Measurements from ENCODE around the gene FGR. TPM values are rescaled to one million over a fixed set of nuclear protein-coding genes. Genes with fewer than 3 reads are reported as not detected.

The FGR gene
- total RNA-seq, 1 donor from 2014 or later = not detected

GRCh38 chr1:27633640-27634176 is 1.3 kb downstream of the FGR start:
- Histone ChIP-seq H3K4me3 (peak overlapping the region; percentile 44), H3F3A (ENCODE audit: low read depth) (no peaks in the 10 kb centered on the region)
- H3K27ac Mint-ChIP-seq = no peak overlapping the region

GRCh38 chr1:27633298-27633610 is 1.7 kb downstream of the FGR start:
- Histone ChIP-seq H3K4me3 (no peak overlapping the region), H4K20me1 (ENCODE audit: low read depth) (no peaks in the 10 kb centered on the region), H3F3A (ENCODE audit: low read depth) (no peaks in the 10 kb centered on the region), H2AFZ (replicated peaks) (no peak overlapping the region), H3K27ac (no peak overlapping the region), H3K79me2 (ENCODE audit: low read depth) (no peaks in the 10 kb centered on the region), H3K9ac (no peak overlapping the region), H3K9me3 (ENCODE audit: low read depth) (no peaks in the 10 kb centered on the region), H3K4me2 (no peak overlapping the region), H3K36me3 (no peaks in the 10 kb centered on the region), H3K4me1 (peaks cover 4% of the 10 kb centered on the region), H3K27me3 (peaks cover 55% of the 10 kb centered on the region)
- Mint-ChIP-seq H3K27ac (no peak overlapping the region), H3K36me3 (no peaks in the 10 kb centered on the region), H3K27me3 (ENCODE audit: insufficient read depth, low read depth) (peaks cover 20% of the 10 kb centered on the region), H3K4me1 (peaks cover 68% of the 10 kb centered on the region), H3K4me3 (peak overlapping the region; percentile 74), H3K9me3 (no peaks in the 10 kb centered on the region)
- no peak for DNase-seq (ENCODE audit: low spot score)
- TF ChIP-seq, protein P1, sequence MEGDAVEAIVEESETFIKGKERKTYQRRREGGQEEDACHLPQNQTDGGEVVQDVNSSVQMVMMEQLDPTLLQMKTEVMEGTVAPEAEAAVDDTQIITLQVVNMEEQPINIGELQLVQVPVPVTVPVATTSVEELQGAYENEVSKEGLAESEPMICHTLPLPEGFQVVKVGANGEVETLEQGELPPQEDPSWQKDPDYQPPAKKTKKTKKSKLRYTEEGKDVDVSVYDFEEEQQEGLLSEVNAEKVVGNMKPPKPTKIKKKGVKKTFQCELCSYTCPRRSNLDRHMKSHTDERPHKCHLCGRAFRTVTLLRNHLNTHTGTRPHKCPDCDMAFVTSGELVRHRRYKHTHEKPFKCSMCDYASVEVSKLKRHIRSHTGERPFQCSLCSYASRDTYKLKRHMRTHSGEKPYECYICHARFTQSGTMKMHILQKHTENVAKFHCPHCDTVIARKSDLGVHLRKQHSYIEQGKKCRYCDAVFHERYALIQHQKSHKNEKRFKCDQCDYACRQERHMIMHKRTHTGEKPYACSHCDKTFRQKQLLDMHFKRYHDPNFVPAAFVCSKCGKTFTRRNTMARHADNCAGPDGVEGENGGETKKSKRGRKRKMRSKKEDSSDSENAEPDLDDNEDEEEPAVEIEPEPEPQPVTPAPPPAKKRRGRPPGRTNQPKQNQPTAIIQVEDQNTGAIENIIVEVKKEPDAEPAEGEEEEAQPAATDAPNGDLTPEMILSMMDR (IDR thresholded peaks at IDR 0.05) = no peak
- no peak for TF ChIP-seq EZH2 (IDR thresholded peaks at IDR 0.05)
- TF ChIP-seq EZH2phosphoT487 (IDR thresholded peaks at IDR 0.05) = no peak

More at GRCh38 chr1:27633640-27634176, 1.3 kb downstream of the FGR start:
- TF ChIP-seq EZH2 (IDR thresholded peaks at IDR 0.05) (no peak), EZH2phosphoT487 (IDR thresholded peaks at IDR 0.05) (no peak)
- TF ChIP-seq, protein P1 (IDR thresholded peaks at IDR 0.05) = no peak
- Mint-ChIP-seq H3K4me3 (peak overlapping the region; percentile 74), H3K27me3 (ENCODE audit: insufficient read depth, low read depth) (peaks cover 20% of the 10 kb centered on the region), H3K36me3 (no peaks in the 10 kb centered on the region), H3K9me3 (no peaks in the 10 kb centered on the region), H3K4me1 (peaks cover 63% of the 10 kb centered on the region)
- H3K4me2 ChIP-seq = peak overlapping the region; percentile 80
- no peak overlapping the region for H2AFZ ChIP-seq (replicated peaks)
- peaks cover 55% of the 10 kb centered on the region for H3K27me3 ChIP-seq
- DNase-seq (ENCODE audit: low spot score) = no peak
- H3K9ac ChIP-seq = no peak overlapping the region
- no peaks in the 10 kb centered on the region for H3K9me3 ChIP-seq (ENCODE audit: low read depth)
- H3K79me2 ChIP-seq (ENCODE audit: low read depth) = no peaks in the 10 kb centered on the region
- H3K27ac ChIP-seq = no peak overlapping the region
- H3K4me1 ChIP-seq = peaks cover 4% of the 10 kb centered on the region
- H3K36me3 ChIP-seq = no peaks in the 10 kb centered on the region
- no peaks in the 10 kb centered on the region for H4K20me1 ChIP-seq (ENCODE audit: low read depth)

GRCh38 chr1:27632387-27633297 is 2.3 kb downstream of the FGR start:
- Histone ChIP-seq H3K9me3 (ENCODE audit: low read depth) (no peaks in the 10 kb centered on the region), H3K9ac (no peak overlapping the region), H3K36me3 (no peaks in the 10 kb centered on the region), H3F3A (ENCODE audit: low read depth) (no peaks in the 10 kb centered on the region), H3K4me1 (peaks cover 4% of the 10 kb centered on the region), H4K20me1 (ENCODE audit: low read depth) (no peaks in the 10 kb centered on the region), H2AFZ (replicated peaks) (no peak overlapping the region), H3K27ac (no peak overlapping the region), H3K27me3 (peaks cover 55% of the 10 kb centered on the region), H3K4me3 (no peak overlapping the region), H3K79me2 (ENCODE audit: low read depth) (no peaks in the 10 kb centered on the region), H3K4me2 (no peak overlapping the region)
- Mint-ChIP-seq H3K27me3 (ENCODE audit: insufficient read depth, low read depth) (peaks cover 18% of the 10 kb centered on the region), H3K4me3 (peak overlapping the region; percentile 57), H3K36me3 (no peaks in the 10 kb centered on the region), H3K4me1 (peaks cover 64% of the 10 kb centered on the region), H3K9me3 (no peaks in the 10 kb centered on the region), H3K27ac (peak overlapping the region; percentile 82)
- TF ChIP-seq, protein P1 (IDR thresholded peaks at IDR 0.05) = no peak
- no peak for TF ChIP-seq EZH2 (IDR thresholded peaks at IDR 0.05)
- TF ChIP-seq EZH2phosphoT487 (IDR thresholded peaks at IDR 0.05) = no peak
- DNase-seq (ENCODE audit: low spot score) = no peak
